ENCODE results near the gene MZF1.

- TF ChIP-seq, protein P1, sequence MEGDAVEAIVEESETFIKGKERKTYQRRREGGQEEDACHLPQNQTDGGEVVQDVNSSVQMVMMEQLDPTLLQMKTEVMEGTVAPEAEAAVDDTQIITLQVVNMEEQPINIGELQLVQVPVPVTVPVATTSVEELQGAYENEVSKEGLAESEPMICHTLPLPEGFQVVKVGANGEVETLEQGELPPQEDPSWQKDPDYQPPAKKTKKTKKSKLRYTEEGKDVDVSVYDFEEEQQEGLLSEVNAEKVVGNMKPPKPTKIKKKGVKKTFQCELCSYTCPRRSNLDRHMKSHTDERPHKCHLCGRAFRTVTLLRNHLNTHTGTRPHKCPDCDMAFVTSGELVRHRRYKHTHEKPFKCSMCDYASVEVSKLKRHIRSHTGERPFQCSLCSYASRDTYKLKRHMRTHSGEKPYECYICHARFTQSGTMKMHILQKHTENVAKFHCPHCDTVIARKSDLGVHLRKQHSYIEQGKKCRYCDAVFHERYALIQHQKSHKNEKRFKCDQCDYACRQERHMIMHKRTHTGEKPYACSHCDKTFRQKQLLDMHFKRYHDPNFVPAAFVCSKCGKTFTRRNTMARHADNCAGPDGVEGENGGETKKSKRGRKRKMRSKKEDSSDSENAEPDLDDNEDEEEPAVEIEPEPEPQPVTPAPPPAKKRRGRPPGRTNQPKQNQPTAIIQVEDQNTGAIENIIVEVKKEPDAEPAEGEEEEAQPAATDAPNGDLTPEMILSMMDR (conservative IDR thresholded peaks at IDR 0.05; ENCODE audit: low read depth in 2 of 2): no peak
- TF ChIP-seq POLR2AphosphoS5 (IDR thresholded peaks at IDR 0.05; ENCODE audit: low read depth) (no peak), ZNF331 (CRISPR knock-in tag; IDR thresholded peaks at IDR 0.05; ENCODE audit: low read depth) (no peak)
These were observed 27.1 kb downstream of the MZF1 start for GRCh38 chr19:58546019-58546530.
